Neural cell (in vitro differentiated cells): Measurements from ENCODE around the gene TBX5. TPM values are rescaled to one million over a fixed set of nuclear protein-coding genes. Genes with fewer than 3 reads are reported as not detected.

ENCODE experiments used
- H2AFZ ChIP-seq: fragments of 200-600, 300-800 bp; sonication (generic), shearing (Covaris generic); 2 replicates; pipeline ENCODE4 v1.6.0; 2014; ENCODE audit warnings: low read depth, mild to moderate bottlenecking, antibody characterized with exemption, low read length, moderate library complexity
- H3F3A ChIP-seq: fragments of 200-600 bp; shearing (Covaris generic); 2 replicates; pipeline ENCODE4 v1.6.1; 2016; ENCODE audit warnings: mild to moderate bottlenecking, moderate library complexity, mixed read lengths, antibody characterized with exemption, low read length; ENCODE audit not compliant: insufficient read depth, poor library complexity, severe bottlenecking
- H3K27ac ChIP-seq: fragments of 200-600, 300-800 bp; sonication (generic), shearing (Covaris generic); 2 replicates; pipeline ENCODE4 v1.5.1; 2014; ENCODE audit warnings: mild to moderate bottlenecking, low read length, moderate library complexity
- H3K27me3 ChIP-seq: fragments of 300-800, 200-600 bp; sonication (generic), shearing (Covaris generic); 2 replicates; pipeline ENCODE4 v1.6.0; 2014; ENCODE audit warnings: mild to moderate bottlenecking, low read depth, low read length, moderate library complexity; ENCODE audit not compliant: insufficient read depth
- H3K36me3 ChIP-seq: fragments of 300-800, 200-600 bp; sonication (generic), shearing (Covaris generic); 2 replicates; pipeline ENCODE4 v1.5.1; 2014; ENCODE audit warnings: mild to moderate bottlenecking, antibody characterized with exemption, low read length, moderate library complexity; ENCODE audit not compliant: insufficient read depth
- H3K4me2 ChIP-seq: fragments of 300-800, 200-600 bp; sonication (generic), shearing (Covaris generic); 2 replicates; pipeline ENCODE4 v1.6.0; 2014; ENCODE audit warnings: mild to moderate bottlenecking, low read length
- H3K4me3 ChIP-seq: fragments of 300-800, 200-600 bp; sonication (generic), shearing (Covaris generic); 2 replicates; pipeline ENCODE4 v1.5.1; 2014; ENCODE audit warnings: mild to moderate bottlenecking, low read length, moderate library complexity
- H3K79me2 ChIP-seq: fragments of 200-600 bp; shearing (Covaris generic); replicated peaks from 2 replicates; pipeline ENCODE4 v1.6.0; 2014; ENCODE audit warnings: mild to moderate bottlenecking, low read length, moderate library complexity; ENCODE audit not compliant: insufficient read depth
- H3K9ac ChIP-seq: fragments of 300-800, 200-600 bp; sonication (generic), shearing (Covaris generic); 2 replicates; pipeline ENCODE4 v1.6.1; 2016; ENCODE audit warnings: mild to moderate bottlenecking, low read length, mixed read lengths
- H3K9me2 ChIP-seq: fragments of 200-600 bp; shearing (Covaris generic); 2 replicates; pipeline ENCODE4 v1.6.1; 2016; ENCODE audit warnings: mild to moderate bottlenecking, low read length, mixed read lengths; ENCODE audit not compliant: insufficient read depth
- H3K9me3 ChIP-seq: fragments of 200-600, 300-800 bp; sonication (generic), shearing (Covaris generic); 2 replicates; pipeline ENCODE4 v1.6.1; 2016; ENCODE audit warnings: mild to moderate bottlenecking, mixed run types, low read length, moderate library complexity, mixed read lengths
- H4K20me1 ChIP-seq: fragments of 200-600 bp; shearing (Covaris generic); 2 replicates; pipeline ENCODE4 v1.6.1; 2016; ENCODE audit warnings: mild to moderate bottlenecking, mixed run types; ENCODE audit not compliant: insufficient read depth
- CTCF ChIP-seq: fragments of 450-650 bp; IDR thresholded peaks from 2 replicates; pipeline ENCODE4 v1.5.1; 2014; ENCODE audit warnings: antibody characterized with exemption, mild to moderate bottlenecking, moderate library complexity; ENCODE audit not compliant: poor library complexity, severe bottlenecking
- EP300 ChIP-seq: fragments of 450-650 bp; conservative IDR thresholded peaks from 2 replicates; pipeline ENCODE4 v1.6.1; 2014; ENCODE audit warnings: antibody characterized with exemption, mild to moderate bottlenecking, moderate library complexity; ENCODE audit not compliant: poor library complexity, severe bottlenecking
- EZH2 ChIP-seq: fragments of 200-600, 300-800 bp; shearing (Covaris generic), sonication (generic); IDR thresholded peaks from 2 replicates; pipeline ENCODE4 v1.6.1; 2014; ENCODE audit warnings: antibody characterized with exemption, low read length, borderline replicate concordance, mild to moderate bottlenecking; ENCODE audit not compliant: insufficient read depth, poor library complexity, severe bottlenecking
- MXI1 ChIP-seq: fragments of 450-650 bp; conservative IDR thresholded peaks from 2 replicates; pipeline ENCODE4 v1.6.1; 2014; ENCODE audit warnings: antibody characterized with exemption, mild to moderate bottlenecking; ENCODE audit not compliant: poor library complexity, severe bottlenecking
- POLR2AphosphoS5 ChIP-seq: IDR thresholded peaks from 2 replicates; pipeline ENCODE4 v1.6.1; 2012
- RAD21 ChIP-seq: fragments of 450-650 bp; conservative IDR thresholded peaks from 2 replicates; pipeline ENCODE4 v1.6.1; 2014; ENCODE audit warnings: antibody characterized with exemption, mild to moderate bottlenecking, moderate library complexity
- REST ChIP-seq: IDR thresholded peaks from 2 replicates; pipeline ENCODE4 v1.6.1; 2012; ENCODE audit warnings: borderline replicate concordance
- SMC3 ChIP-seq: fragments of 450-650 bp; conservative IDR thresholded peaks from 2 replicates; pipeline ENCODE4 v1.6.1; 2014; ENCODE audit warnings: antibody characterized with exemption, mild to moderate bottlenecking, moderate library complexity; ENCODE audit not compliant: poor library complexity
- TAF1 ChIP-seq: IDR thresholded peaks from 2 replicates; pipeline ENCODE4 v1.6.1; 2012; ENCODE audit warnings: low read depth
- polyA plus RNA-seq: library from polyadenylated mRNA; depleted of rRNA; stranded (reverse); fragments of >200 nt; gene quantifications from 2 replicates; pipeline ENCODE4 v1.2.3, GENCODE V29; 2014

Gene TBX5
- polyA plus RNA-seq, 1 donor from 2014 or later, result not detected

GRCh38 chr12:114408886-114409851 is 3.2 kb upstream of the TBX5 start:
- H3K9ac ChIP-seq, result no peak overlapping the region
- H3F3A ChIP-seq, result no peaks in the 10 kb centered on the region
- no peak overlapping the region for H3K4me2 ChIP-seq
- no peaks in the 10 kb centered on the region for H3K9me2 ChIP-seq
- H3K27me3 ChIP-seq, result peaks cover 100% of the 10 kb centered on the region
- H3K36me3 ChIP-seq, result no peaks in the 10 kb centered on the region
- H3K4me3 ChIP-seq, result no peak overlapping the region
- H3K9me3 ChIP-seq, result peaks cover 4% of the 10 kb centered on the region
- H2AFZ ChIP-seq, result no peak overlapping the region
- no peak overlapping the region for H3K27ac ChIP-seq
- TF ChIP-seq RAD21 (no peak), CTCF (no peak), POLR2AphosphoS5 (peak; percentile 7), REST (no peak), EZH2 (peak; percentile 40), MXI1 (no peak)
- H3K79me2 ChIP-seq, result no peaks in the 10 kb centered on the region
- H4K20me1 ChIP-seq, result no peaks in the 10 kb centered on the region

GRCh38 chr12:114408471-114408885 is 2.5 kb upstream of the TBX5 start:
- Histone ChIP-seq H4K20me1 (no peaks in the 10 kb centered on the region), H3F3A (no peaks in the 10 kb centered on the region), H3K36me3 (no peaks in the 10 kb centered on the region), H3K9me2 (no peaks in the 10 kb centered on the region), H3K9ac (no peak overlapping the region), H2AFZ (no peak overlapping the region), H3K27ac (no peak overlapping the region), H3K79me2 (no peaks in the 10 kb centered on the region), H3K27me3 (peaks cover 100% of the 10 kb centered on the region), H3K4me3 (no peak overlapping the region), H3K4me2 (no peak overlapping the region), H3K9me3 (peaks cover 4% of the 10 kb centered on the region)
- TF ChIP-seq REST (no peak), EP300 (no peak), TAF1 (no peak), SMC3 (no peak), CTCF (no peak), POLR2AphosphoS5 (no peak), EZH2 (no peak), MXI1 (no peak)
